H7 (cell line): ENCODE measurements around the gene TCF12. TPM values are rescaled to one million over a fixed set of nuclear protein-coding genes. Genes with fewer than 3 reads are reported as not detected.
"Not testable (repeated sequence)": the region's sequence is repeated elsewhere in the genome, so short reads cannot be mapped to it uniquely, and the experiment has no call there.

Experiments
- DNase-seq: peaks from one replicate; pipeline ENCODE4 v3.0.0; 2012
- H3K27me3 ChIP-seq: 2 replicates; pipeline ENCODE4 v1.6.0; 2011; ENCODE audit warnings: mild to moderate bottlenecking, low read length; ENCODE audit not compliant: control insufficient read depth, insufficient read depth
- H3K36me3 ChIP-seq: replicated peaks from 2 replicates; pipeline ENCODE4 v1.5.1; 2011; ENCODE audit warnings: low read length; ENCODE audit not compliant: control insufficient read depth, insufficient read depth
- H3K4me3 ChIP-seq: 2 replicates; pipeline ENCODE4 v1.5.1; 2011; ENCODE audit warnings: low read depth, mild to moderate bottlenecking, control low read depth, low read length, moderate library complexity; ENCODE audit not compliant: insufficient read depth
- total RNA-seq: library from RNA; depleted of rRNA; stranded (reverse); fragments of >200 nt; shearing (Covaris generic); gene quantifications from 2 replicates; pipeline ENCODE4 v1.2.3, GENCODE V29; 2014

Gene TCF12
- total RNA-seq, 1 experiment from 2014 or later: 54.5 TPM

GRCh38 chr15:57095896-57096295 is 177.5 kb downstream of the TCF12 start:
- H3K36me3 ChIP-seq: no peaks in the 10 kb centered on the region
- H3K4me3 ChIP-seq: no peak overlapping the region
- no peak for DNase-seq
- H3K27me3 ChIP-seq: no peaks in the 10 kb centered on the region

GRCh38 chr15:57097246-57097645 is 178.8 kb downstream of the TCF12 start:
- Histone ChIP-seq H3K27me3 (no peaks in the 10 kb centered on the region), H3K36me3 (no peaks in the 10 kb centered on the region), H3K4me3 (no peak overlapping the region)
- no peak for DNase-seq

- not testable (repeated sequence) for DNase-seq, H3K36me3 ChIP-seq, H3K27me3 ChIP-seq, H3K4me3 ChIP-seq
Observed at GRCh38 chr15:57097919-57098543, 179.6 kb downstream of the TCF12 start.

- no peak overlapping the region for H3K4me3 ChIP-seq
- H3K36me3 ChIP-seq: no peaks in the 10 kb centered on the region
- DNase-seq: no peak
- no peaks in the 10 kb centered on the region for H3K27me3 ChIP-seq
Observed at GRCh38 chr15:57098896-57099295, 180.5 kb downstream of the TCF12 start.

- H3K36me3 ChIP-seq: no peaks in the 10 kb centered on the region
- no peak overlapping the region for H3K4me3 ChIP-seq
- DNase-seq: no peak
- no peaks in the 10 kb centered on the region for H3K27me3 ChIP-seq
Observed at GRCh38 chr15:57100136-57100539, 181.7 kb downstream of the TCF12 start.

- H3K27me3 ChIP-seq: no peaks in the 10 kb centered on the region
- no peak for DNase-seq
- H3K36me3 ChIP-seq: no peaks in the 10 kb centered on the region
- no peak overlapping the region for H3K4me3 ChIP-seq
Observed at GRCh38 chr15:57102858-57103257, 184.4 kb downstream of the TCF12 start.

- H3K27me3 ChIP-seq: no peaks in the 10 kb centered on the region
- H3K4me3 ChIP-seq: no peak overlapping the region
- no peaks in the 10 kb centered on the region for H3K36me3 ChIP-seq
- no peak for DNase-seq
Observed at GRCh38 chr15:57108296-57108695, 189.9 kb downstream of the TCF12 start.

- Histone ChIP-seq H3K36me3 (no peaks in the 10 kb centered on the region), H3K4me3 (no peak overlapping the region), H3K27me3 (no peaks in the 10 kb centered on the region)
- DNase-seq: no peak
Observed at GRCh38 chr15:57109005-57109404, 190.6 kb downstream of the TCF12 start.

GRCh38 chr15:57111002-57111401 is 192.6 kb downstream of the TCF12 start:
- H3K27me3 ChIP-seq: no peaks in the 10 kb centered on the region
- H3K36me3 ChIP-seq: no peaks in the 10 kb centered on the region
- DNase-seq: no peak
- H3K4me3 ChIP-seq: no peak overlapping the region

- DNase-seq: no peak
- H3K27me3 ChIP-seq: no peaks in the 10 kb centered on the region
- no peak overlapping the region for H3K4me3 ChIP-seq
- H3K36me3 ChIP-seq: no peaks in the 10 kb centered on the region
Observed at GRCh38 chr15:57112178-57112577, 193.7 kb downstream of the TCF12 start.

- no peaks in the 10 kb centered on the region for H3K27me3 ChIP-seq
- H3K4me3 ChIP-seq: no peak overlapping the region
- no peak for DNase-seq
- no peaks in the 10 kb centered on the region for H3K36me3 ChIP-seq
Observed at GRCh38 chr15:57114070-57114469, 195.6 kb downstream of the TCF12 start.

- Histone ChIP-seq H3K27me3 (no peaks in the 10 kb centered on the region), H3K4me3 (no peak overlapping the region), H3K36me3 (no peaks in the 10 kb centered on the region)
- no peak for DNase-seq
Observed at GRCh38 chr15:57118013-57118799, 199.8 kb downstream of the TCF12 start.

- Histone ChIP-seq H3K36me3 (no peaks in the 10 kb centered on the region), H3K4me3 (no peak overlapping the region), H3K27me3 (no peaks in the 10 kb centered on the region)
- no peak for DNase-seq
Observed at GRCh38 chr15:57122080-57122840, 203.8 kb downstream of the TCF12 start.

GRCh38 chr15:57124036-57124435 is 205.6 kb downstream of the TCF12 start:
- Histone ChIP-seq H3K36me3 (no peaks in the 10 kb centered on the region), H3K4me3 (no peak overlapping the region), H3K27me3 (no peaks in the 10 kb centered on the region)
- no peak for DNase-seq

- Histone ChIP-seq H3K4me3 (no peak overlapping the region), H3K36me3 (no peaks in the 10 kb centered on the region), H3K27me3 (no peaks in the 10 kb centered on the region)
- no peak for DNase-seq
Observed at GRCh38 chr15:57129064-57129463, 210.6 kb downstream of the TCF12 start.
